ENCODE results near the gene GRP.

DNA sequence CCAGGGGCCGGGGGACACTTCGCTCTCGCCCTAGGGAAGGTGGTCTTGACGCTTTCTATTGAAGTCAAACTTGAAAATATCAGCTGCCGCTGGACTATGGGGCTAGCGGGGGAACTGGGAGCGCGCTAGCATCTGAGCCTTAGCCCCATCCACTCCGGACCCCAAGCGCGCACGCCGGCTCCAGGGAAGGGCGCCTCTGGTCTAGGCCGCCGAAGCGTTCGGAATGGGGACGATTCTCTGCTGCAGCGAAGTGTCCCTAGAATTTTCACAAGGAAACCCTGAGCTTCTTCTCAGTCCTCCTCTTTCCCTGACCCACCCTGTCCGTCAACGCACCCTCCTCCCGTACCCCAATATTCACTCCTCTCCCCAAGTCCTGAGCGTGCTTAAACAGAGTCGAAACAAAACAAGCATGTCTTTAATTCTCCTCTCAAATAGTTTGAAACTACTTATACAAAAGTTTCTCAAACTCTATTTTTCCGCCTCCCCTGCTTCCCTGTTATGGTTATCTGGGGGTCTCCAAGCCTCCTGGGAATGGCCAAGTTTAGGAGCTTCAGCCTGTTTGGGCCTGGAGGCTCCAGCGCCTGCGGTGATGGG, 48.3 kb downstream of the GRP start:
- TF ChIP-seq, protein P1, sequence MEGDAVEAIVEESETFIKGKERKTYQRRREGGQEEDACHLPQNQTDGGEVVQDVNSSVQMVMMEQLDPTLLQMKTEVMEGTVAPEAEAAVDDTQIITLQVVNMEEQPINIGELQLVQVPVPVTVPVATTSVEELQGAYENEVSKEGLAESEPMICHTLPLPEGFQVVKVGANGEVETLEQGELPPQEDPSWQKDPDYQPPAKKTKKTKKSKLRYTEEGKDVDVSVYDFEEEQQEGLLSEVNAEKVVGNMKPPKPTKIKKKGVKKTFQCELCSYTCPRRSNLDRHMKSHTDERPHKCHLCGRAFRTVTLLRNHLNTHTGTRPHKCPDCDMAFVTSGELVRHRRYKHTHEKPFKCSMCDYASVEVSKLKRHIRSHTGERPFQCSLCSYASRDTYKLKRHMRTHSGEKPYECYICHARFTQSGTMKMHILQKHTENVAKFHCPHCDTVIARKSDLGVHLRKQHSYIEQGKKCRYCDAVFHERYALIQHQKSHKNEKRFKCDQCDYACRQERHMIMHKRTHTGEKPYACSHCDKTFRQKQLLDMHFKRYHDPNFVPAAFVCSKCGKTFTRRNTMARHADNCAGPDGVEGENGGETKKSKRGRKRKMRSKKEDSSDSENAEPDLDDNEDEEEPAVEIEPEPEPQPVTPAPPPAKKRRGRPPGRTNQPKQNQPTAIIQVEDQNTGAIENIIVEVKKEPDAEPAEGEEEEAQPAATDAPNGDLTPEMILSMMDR (IDR thresholded peaks at IDR 0.05) = no peak
- TF ChIP-seq POLR2A (IDR thresholded peaks at IDR 0.05) = no peak

All from thyroid gland (tissue), 4 donors.